ENCODE results near the gene TNIP1.

GRCh38 chr5:150989695-150990094, 91.1 kb downstream of the TNIP1 start:
- no peak for TF ChIP-seq CTCF (IDR thresholded peaks at IDR 0.05)
- no peak for TF ChIP-seq EP300 (IDR thresholded peaks at IDR 0.05)
- no peak for TF ChIP-seq POLR2A (IDR thresholded peaks at IDR 0.05; ENCODE audit: low read depth)

All from esophagus muscularis mucosa (tissue), 4 donors.